Activated naive CD8-positive, alpha-beta T cell treated with anti-CD3 and anti-CD28 coated beads, Interleukin-2, amount 50 U/mL, for 16 hours (primary cell): ENCODE results near the gene SPATA9.
"Not testable (repeated sequence)": the region's sequence is repeated elsewhere in the genome, so short reads cannot be mapped to it uniquely, and the experiment has no call there.

Experiments used
- DNase-seq: peaks from one replicate; pipeline ENCODE4 v3.0.0-alpha.2; 2020; ENCODE audit warnings: low read depth, low spot score

Gene SPATA9

DNA sequence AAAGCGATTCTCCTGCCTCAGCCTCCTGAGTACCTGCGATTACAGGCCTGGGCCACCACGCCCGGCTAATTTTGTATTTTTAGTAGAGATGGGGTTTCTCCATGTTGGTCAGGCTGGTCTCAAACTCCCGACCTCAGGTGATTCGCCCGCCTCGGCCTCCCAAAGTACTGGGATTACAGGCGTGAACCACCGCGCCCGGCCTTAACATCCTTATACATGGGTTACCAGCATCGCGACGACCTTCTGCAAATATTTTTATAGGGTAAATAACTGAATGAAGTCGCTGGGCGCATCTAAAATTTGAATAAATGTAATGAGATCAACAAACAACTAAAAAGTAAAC lies 36.6 kb downstream of the SPATA9 start:
- not testable (repeated sequence) for DNase-seq

- DNase-seq = no peak
Observed at GRCh38 chr5:95644351-95645042, 38.3 kb downstream of the SPATA9 start.

GRCh38 chr5:95643152-95643551 lies 39.6 kb downstream of the SPATA9 start:
- no peak for DNase-seq

DNA sequence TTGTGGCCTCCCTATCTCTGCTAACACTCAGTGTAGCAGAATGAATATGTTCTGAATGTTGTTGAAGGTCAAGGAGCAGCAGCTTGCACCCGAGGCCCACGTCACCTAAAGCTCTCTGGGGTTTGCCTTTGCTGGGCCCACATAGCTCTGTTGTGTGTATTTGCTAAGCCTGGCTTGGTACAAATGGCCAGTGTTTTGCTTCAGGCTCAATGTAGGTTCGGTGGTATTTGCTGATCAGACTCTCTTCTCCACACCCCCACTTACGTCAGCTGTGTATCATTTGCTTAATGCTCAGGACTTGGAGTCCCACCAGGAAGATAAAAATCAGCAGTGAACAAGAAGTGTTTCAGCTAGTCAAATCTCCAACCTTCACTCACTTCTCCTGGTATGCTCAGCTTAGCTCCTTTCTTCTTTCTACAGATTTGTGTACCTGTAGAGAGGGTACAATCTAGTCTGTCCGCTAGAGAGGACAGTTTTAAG lies 41.0 kb downstream of the SPATA9 start:
- DNase-seq = no peak

GRCh38 chr5:95638632-95639031 lies 44.2 kb downstream of the SPATA9 start:
- no peak for DNase-seq

- no peak for DNase-seq
Observed at GRCh38 chr5:95634081-95634480, 48.7 kb downstream of the SPATA9 start.

DNA sequence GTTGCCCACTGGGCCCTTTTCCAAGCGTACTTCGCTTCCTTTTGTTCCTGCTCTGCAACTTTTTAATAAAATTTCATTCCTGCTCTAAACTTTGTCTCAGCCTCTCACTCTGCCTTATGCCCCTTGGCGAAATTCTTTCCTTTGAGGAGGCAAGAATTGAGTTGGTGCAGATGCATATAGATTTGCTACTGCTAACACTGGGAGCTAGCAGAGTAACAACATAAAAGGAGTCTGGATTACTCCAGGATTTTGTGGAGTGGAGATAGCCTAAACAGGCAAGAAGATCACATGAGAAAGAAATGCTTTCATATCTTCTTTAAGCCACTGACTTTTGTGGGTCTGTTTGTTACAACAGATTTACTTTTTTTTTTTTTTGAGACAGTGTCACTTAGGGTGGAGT lies 49.1 kb downstream of the SPATA9 start:
- no peak for DNase-seq

- not testable (repeated sequence) for DNase-seq
Observed at GRCh38 chr5:95632942-95633341, 49.8 kb downstream of the SPATA9 start.

GRCh38 chr5:95631991-95632675 lies 50.7 kb downstream of the SPATA9 start:
- DNase-seq = peak; percentile 40

DNA sequence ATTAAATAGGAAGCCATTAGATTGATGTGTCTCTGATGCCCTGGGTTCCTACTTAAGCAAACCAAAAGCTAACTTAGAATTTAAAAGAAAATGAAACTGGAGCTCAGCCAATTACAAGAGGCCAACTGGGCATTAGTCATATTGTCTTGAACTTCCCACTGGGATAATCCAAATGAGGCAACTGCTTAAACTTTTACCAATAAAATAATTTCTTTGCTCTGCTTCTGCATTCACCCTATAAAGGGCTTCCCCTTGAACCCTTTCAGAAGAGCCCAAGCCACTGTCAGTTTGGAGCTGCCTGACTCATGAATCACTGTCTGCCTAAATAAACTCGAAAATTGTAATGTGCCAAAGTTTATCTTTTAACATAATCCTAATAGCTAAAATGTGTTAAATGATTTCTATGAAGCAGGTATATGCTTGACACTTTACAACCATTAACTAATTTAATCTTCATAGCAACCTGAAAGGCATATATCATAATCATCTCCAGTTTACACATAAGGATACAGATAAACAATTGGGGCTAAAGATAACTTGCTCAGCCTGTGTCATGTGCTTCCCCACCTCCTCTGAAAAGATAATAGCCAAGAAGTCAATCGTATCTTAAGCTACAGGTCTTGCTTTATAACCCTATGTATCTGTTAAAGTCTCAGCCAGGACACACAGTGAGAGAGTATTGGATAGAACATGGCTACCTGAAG lies 51.4 kb downstream of the SPATA9 start:
- DNase-seq = no peak

- no peak for DNase-seq
Observed at GRCh38 chr5:95630394-95630917, 52.3 kb downstream of the SPATA9 start.

- DNase-seq = no peak
Observed at GRCh38 chr5:95628933-95629332, 53.9 kb downstream of the SPATA9 start.

- no peak for DNase-seq
Observed at GRCh38 chr5:95627971-95628810, 54.6 kb downstream of the SPATA9 start.

DNA sequence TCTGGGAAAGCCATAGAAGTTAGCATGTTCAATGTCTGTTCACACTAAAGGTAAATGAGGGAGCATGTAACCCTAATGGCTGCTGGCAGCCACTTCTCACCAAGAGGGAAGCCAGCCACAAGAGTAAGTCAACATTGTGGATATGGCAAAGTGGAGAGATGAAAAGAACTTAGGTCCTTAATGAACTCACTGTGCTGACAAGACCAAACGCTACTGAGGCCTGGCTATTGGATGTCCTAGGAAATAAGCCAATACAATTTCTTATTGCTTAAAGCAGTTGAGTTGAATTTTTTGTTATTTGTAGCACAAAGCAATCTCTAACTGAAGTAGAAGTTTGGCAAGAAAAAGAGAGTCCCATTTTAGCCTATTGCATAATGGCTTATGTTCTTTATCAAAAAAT lies 56.1 kb downstream of the SPATA9 start:
- DNase-seq = no peak

- no peak for DNase-seq
Observed at GRCh38 chr5:95624368-95624767, 58.4 kb downstream of the SPATA9 start.

- no peak for DNase-seq
Observed at GRCh38 chr5:95623706-95624105, 59.1 kb downstream of the SPATA9 start.

GRCh38 chr5:95621839-95622629 lies 60.8 kb downstream of the SPATA9 start:
- no peak for DNase-seq

DNA sequence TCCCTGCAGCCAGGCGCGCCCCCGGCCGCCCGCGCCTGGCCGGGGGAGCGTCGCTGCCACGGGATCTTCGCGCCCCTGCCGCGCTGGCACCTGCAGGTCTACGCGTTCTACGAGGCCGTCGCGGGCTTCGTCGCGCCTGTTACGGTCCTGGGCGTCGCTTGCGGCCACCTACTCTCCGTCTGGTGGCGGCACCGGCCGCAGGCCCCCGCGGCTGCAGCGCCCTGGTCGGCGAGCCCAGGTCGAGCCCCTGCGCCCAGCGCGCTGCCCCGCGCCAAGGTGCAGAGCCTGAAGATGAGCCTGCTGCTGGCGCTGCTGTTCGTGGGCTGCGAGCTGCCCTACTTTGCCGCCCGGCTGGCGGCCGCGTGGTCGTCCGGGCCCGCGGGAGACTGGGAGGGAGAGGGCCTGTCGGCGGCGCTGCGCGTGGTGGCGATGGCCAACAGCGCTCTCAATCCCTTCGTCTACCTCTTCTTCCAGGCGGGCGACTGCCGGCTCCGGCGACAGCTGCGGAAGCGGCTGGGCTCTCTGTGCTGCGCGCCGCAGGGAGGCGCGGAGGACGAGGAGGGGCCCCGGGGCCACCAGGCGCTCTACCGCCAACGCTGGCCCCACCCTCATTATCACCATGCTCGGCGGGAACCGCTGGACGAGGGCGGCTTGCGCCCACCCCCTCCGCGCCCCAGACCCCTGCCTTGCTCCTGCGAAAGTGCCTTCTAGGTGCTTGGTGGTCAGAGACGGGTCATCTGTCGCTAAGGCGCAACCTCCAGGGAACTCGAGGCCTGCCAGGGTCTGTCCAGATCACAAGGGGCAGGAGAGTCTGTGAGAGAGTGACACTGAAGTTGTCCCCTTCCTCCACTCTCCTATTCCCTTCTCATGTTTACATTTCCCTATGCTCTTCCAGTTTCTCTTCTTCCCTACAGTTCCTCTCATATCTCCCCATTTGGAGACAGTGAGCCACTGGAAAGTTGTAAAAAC lies 61.6 kb downstream of the SPATA9 start:
- no peak for DNase-seq

GRCh38 chr5:95620030-95620869 lies 62.5 kb downstream of the SPATA9 start, which contains the start of gene GPR150:
Gene GPR150 (plus strand): TSS chr5:95620087. CDS start chr5:95620276, 189 bp downstream.
- peak; percentile 17 for DNase-seq
